ENCODE measurements around the gene ANXA4. TPM values are rescaled to one million over a fixed set of nuclear protein-coding genes. Genes with fewer than 3 reads are reported as not detected.
"Not testable (repeated sequence)": the region's sequence is repeated elsewhere in the genome, so short reads cannot be mapped to it uniquely, and the experiment has no call there.

The ANXA4 gene
- total RNA-seq, 1 experiment from 2014 or later: 51.1 TPM

DNA sequence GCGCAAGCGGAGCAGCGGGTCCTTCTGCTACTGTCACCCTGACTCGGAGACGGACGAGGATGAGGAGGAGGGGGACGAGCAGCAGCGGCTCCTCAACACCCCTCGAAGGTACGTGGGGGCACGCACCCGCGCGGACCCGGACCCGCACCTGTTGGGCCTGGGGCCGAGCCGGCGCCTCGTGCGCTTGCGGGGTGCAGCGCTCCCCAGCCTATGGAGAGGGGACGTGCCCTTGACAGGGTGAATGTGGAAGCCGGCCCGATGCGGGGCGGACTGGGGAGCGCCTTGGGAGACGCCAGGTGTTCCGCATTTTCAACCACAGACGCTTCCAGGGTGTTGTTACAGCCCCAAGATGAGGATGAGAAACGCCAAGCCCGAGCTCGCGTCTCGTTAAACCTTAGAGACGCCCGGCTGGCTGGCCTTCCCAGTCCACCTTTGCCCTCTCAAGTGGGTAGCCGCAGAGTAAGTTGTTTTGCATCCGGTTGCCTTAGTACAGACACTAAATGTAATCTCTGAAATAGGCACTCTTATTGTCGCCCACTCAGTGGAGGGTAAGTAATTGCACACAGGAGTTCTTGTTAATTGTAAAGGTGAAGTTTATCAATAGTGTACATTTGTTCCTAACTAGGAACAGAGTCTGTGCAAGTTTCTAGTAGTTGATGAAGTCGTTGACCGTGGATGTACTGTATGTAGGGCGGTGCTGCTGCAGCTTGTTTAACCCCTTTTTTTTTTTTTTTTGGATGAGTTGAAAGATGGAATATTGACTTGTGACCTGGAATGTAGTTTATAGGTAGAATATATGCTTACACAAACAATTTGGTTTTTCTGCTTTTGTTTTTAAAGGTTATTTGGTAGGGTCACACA, 88.3 kb downstream of the ANXA4 start:
- Histone ChIP-seq H3K79me2 (ENCODE audit: low read length) (peaks cover 58% of the 10 kb centered on the region), H3F3A (ENCODE audit: low read length, unreplicated experiment) (no peaks in the 10 kb centered on the region), H3K4me3 (ENCODE audit: low read length) (peak overlapping the region; percentile 94), H3K9me3 (ENCODE audit: low read length) (no peaks in the 10 kb centered on the region), H3K27ac (ENCODE audit: low read length) (no peak overlapping the region), H3K36me3 (ENCODE audit: low read depth, low read length) (no peaks in the 10 kb centered on the region), H3K9ac (ENCODE audit: low read length) (peak overlapping the region; percentile 77), H3K9me2 (replicated peaks; ENCODE audit: low read length) (no peaks in the 10 kb centered on the region), H3K4me1 (ENCODE audit: insufficient read depth, low read length) (peaks cover 28% of the 10 kb centered on the region), H4K20me1 (ENCODE audit: low read length) (no peaks in the 10 kb centered on the region), H2AFZ (ENCODE audit: low read length) (peak overlapping the region; percentile 91), H3K4me2 (ENCODE audit: low read length) (peak overlapping the region; percentile 82), H3K27me3 (ENCODE audit: low read length) (no peaks in the 10 kb centered on the region)
- TF ChIP-seq EZH2phosphoT487 (IDR thresholded peaks at IDR 0.05; ENCODE audit: borderline replicate concordance, low read length) (no peak), EZH2 (IDR thresholded peaks at IDR 0.05; ENCODE audit: low read length, unreplicated experiment) (no peak)
- TF ChIP-seq, protein P1, sequence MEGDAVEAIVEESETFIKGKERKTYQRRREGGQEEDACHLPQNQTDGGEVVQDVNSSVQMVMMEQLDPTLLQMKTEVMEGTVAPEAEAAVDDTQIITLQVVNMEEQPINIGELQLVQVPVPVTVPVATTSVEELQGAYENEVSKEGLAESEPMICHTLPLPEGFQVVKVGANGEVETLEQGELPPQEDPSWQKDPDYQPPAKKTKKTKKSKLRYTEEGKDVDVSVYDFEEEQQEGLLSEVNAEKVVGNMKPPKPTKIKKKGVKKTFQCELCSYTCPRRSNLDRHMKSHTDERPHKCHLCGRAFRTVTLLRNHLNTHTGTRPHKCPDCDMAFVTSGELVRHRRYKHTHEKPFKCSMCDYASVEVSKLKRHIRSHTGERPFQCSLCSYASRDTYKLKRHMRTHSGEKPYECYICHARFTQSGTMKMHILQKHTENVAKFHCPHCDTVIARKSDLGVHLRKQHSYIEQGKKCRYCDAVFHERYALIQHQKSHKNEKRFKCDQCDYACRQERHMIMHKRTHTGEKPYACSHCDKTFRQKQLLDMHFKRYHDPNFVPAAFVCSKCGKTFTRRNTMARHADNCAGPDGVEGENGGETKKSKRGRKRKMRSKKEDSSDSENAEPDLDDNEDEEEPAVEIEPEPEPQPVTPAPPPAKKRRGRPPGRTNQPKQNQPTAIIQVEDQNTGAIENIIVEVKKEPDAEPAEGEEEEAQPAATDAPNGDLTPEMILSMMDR (conservative IDR thresholded peaks at IDR 0.05; ENCODE audit: low read depth, low read length): no peak
- DNase-seq: peak; percentile 44
- BruUV-seq (replicated peaks): no TSS peak
- peak; percentile 27 for ATAC-seq
- CTCF ChIA-PET: interaction anchor here (0.6 kb wide), 1 partner anchor 232 kb away, joined by 4 read pairs; no protein-coding TSS in a partner anchor
- intact Hi-C loops (cut with micrococcal nuclease): no loop called here
- POLR2A ChIA-PET (ENCODE audit: unreplicated experiment): no interaction called here

DNA sequence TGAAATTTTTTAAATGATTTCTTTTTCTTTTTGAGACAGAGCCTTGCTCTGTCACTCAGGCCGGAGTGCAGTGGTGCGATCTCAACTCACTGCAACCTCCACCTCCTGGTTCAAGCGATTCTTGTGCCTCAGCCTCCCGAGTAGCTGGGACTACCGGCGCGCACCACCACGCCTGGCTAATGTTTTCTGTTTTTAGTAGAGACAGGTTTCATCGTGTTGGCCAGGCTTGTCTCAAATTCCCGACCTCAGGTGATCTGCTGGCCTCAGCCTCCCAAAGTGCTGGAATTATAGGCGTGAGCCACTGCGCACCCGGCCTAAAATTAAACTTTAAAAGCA, 88.9 kb downstream of the ANXA4 start:
- H3K36me3 ChIP-seq (ENCODE audit: low read depth, low read length); POLR2A ChIA-PET (ENCODE audit: unreplicated experiment); H3K27ac ChIP-seq (ENCODE audit: low read length); H3K9me3 ChIP-seq (ENCODE audit: low read length); H3K9me2 ChIP-seq (replicated peaks; ENCODE audit: low read length); DNase-seq; H3K27me3 ChIP-seq (ENCODE audit: low read length); ATAC-seq; BruUV-seq (replicated peaks); CTCF ChIA-PET; H3F3A ChIP-seq (ENCODE audit: low read length, unreplicated experiment); H4K20me1 ChIP-seq (ENCODE audit: low read length); H2AFZ ChIP-seq (ENCODE audit: low read length); intact Hi-C loops (cut with micrococcal nuclease): not testable (repeated sequence)
- Histone ChIP-seq H3K4me2 (ENCODE audit: low read length) (peak overlapping the region; percentile 82), H3K4me1 (ENCODE audit: insufficient read depth, low read length) (peaks cover 28% of the 10 kb centered on the region), H3K9ac (ENCODE audit: low read length) (peak overlapping the region; percentile 77; the same call in 1 of the 2 replicates), H3K79me2 (ENCODE audit: low read length) (peaks cover 64% of the 10 kb centered on the region), H3K4me3 (ENCODE audit: low read length) (peak overlapping the region; percentile 94)

DNA sequence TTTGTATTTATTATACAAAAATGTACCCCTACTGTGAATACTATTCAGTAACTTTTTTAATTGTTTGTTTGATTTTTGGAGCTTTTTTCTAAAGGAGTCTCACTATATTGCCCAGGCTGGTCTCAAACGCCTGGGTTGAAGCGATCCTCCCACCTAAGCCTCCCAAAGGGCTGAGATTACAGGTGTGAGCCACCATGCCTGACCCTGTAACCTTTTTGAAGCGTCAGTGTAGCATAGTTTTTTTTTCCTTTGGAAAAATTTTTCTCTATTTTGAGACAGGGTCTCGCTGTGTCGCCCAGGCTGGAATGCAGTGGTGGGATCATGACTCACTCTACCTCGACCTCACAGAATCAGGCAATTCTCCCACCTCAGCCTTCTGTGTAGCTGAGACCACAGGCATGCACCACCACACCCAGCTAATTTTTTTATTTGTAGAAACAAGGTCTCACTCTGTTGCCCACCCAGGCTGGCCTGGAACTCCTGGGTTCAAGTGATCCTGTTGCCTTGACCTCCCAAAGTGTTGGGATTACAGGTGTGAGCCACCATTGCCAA, 89.5 kb downstream of the ANXA4 start:
- no TSS peak for BruUV-seq (replicated peaks)
- POLR2A ChIA-PET (ENCODE audit: unreplicated experiment): no interaction called here
- H3K79me2 ChIP-seq (ENCODE audit: low read length): peaks cover 69% of the 10 kb centered on the region
- peak overlapping the region; percentile 82 for H3K4me2 ChIP-seq (ENCODE audit: low read length)
- H3K9me2 ChIP-seq (replicated peaks; ENCODE audit: low read length): no peaks in the 10 kb centered on the region
- CTCF ChIA-PET: no interaction called here
- ATAC-seq (no peak), DNase-seq (no peak)
- intact Hi-C loops (cut with micrococcal nuclease): no loop called here
- no peak overlapping the region for H2AFZ ChIP-seq (ENCODE audit: low read length)
- H4K20me1 ChIP-seq (ENCODE audit: low read length): no peaks in the 10 kb centered on the region
- H3K36me3 ChIP-seq (ENCODE audit: low read depth, low read length): no peaks in the 10 kb centered on the region
- H3K4me1 ChIP-seq (ENCODE audit: insufficient read depth, low read length): peaks cover 28% of the 10 kb centered on the region
- H3K27ac ChIP-seq (ENCODE audit: low read length): no peak overlapping the region
- peak overlapping the region; percentile 94 for H3K4me3 ChIP-seq (ENCODE audit: low read length)
- TF ChIP-seq, protein P1 (conservative IDR thresholded peaks at IDR 0.05; ENCODE audit: low read depth, low read length): no peak
- no peak for TF ChIP-seq EZH2phosphoT487 (IDR thresholded peaks at IDR 0.05; ENCODE audit: borderline replicate concordance, low read length)
- no peak for TF ChIP-seq EZH2 (IDR thresholded peaks at IDR 0.05; ENCODE audit: low read length, unreplicated experiment)
- H3K9ac ChIP-seq (ENCODE audit: low read length): peak overlapping the region; percentile 77; the same call in 1 of the 2 replicates
- H3K9me3 ChIP-seq (ENCODE audit: low read length): no peaks in the 10 kb centered on the region
- H3F3A ChIP-seq (ENCODE audit: low read length, unreplicated experiment): no peaks in the 10 kb centered on the region
- H3K27me3 ChIP-seq (ENCODE audit: low read length): no peaks in the 10 kb centered on the region

Measured in PC-3 (cell line).